Tibial artery (tissue), 4 donors: ENCODE measurements around the gene SLC25A38.

Experiments used
- DNase-seq, 2 donors: peaks; one replicate each; pipeline ENCODE4 v3.0.0-alpha.2; 2019
- H3K27ac ChIP-seq, 2 donors: fragments of 200-600 bp; sonication (generic) in 1 of 2; 1 replicate in 1 of 2; 2 replicates in 1 of 2; pipeline ENCODE4 v1.5.1; 2018 to 2019; ENCODE audit warnings: mild to moderate bottlenecking in 1 of 2
- H3K27me3 ChIP-seq, 2 donors: fragments of 200-600 bp; sonication (generic) in 1 of 2; one replicate each; pipeline versions ENCODE4 v1.5.1 to v1.6.0; 2016 to 2019
- H3K36me3 ChIP-seq, 3 donors: fragments of 200-600 bp; sonication (generic) in 2 of 3; one replicate each; pipeline ENCODE4 v1.5.1; 2016 to 2019; ENCODE audit warnings: mild to moderate bottlenecking in 2 of 3
- H3K4me1 ChIP-seq, 4 donors: fragments of 200-600 bp; sonication (generic) in 2 of 4; 1 replicate in 3 of 4; 2 replicates in 1 of 4; pipeline ENCODE4 v1.5.1; 2016 to 2019
- H3K4me3 ChIP-seq, 2 donors: fragments of 200-600 bp; sonication (generic) in 1 of 2; 1 replicate in 1 of 2; 2 replicates in 1 of 2; pipeline ENCODE4 v1.5.1; 2018 to 2019; ENCODE audit warnings: mild to moderate bottlenecking in 2 of 2
- H3K9me3 ChIP-seq, 3 donors: fragments of 200-600 bp; sonication (generic) in 1 of 3; one replicate each; pipeline ENCODE4 v1.5.1; 2016 to 2019
- intact Hi-C: fragments of 100-400 bp; cut with DNase I; formaldehyde crosslinking; loops from one replicate; pipeline ENCODE4 v1.15.0; 2023; ENCODE audit warnings: low total_unique reads
- TF ChIP-seq, protein P1 (sequence below), 2 experiments: fragments of 200-600 bp in 1 of 2; fragments of 450-650 bp in 1 of 2; IDR thresholded peaks; one replicate each; pipeline ENCODE4 v1.5.1; 2017 to 2019; ENCODE audit warnings: antibody characterized with exemption in 2 of 2, mild to moderate bottlenecking in 1 of 2, moderate library complexity in 1 of 2

The SLC25A38 gene

DNA sequence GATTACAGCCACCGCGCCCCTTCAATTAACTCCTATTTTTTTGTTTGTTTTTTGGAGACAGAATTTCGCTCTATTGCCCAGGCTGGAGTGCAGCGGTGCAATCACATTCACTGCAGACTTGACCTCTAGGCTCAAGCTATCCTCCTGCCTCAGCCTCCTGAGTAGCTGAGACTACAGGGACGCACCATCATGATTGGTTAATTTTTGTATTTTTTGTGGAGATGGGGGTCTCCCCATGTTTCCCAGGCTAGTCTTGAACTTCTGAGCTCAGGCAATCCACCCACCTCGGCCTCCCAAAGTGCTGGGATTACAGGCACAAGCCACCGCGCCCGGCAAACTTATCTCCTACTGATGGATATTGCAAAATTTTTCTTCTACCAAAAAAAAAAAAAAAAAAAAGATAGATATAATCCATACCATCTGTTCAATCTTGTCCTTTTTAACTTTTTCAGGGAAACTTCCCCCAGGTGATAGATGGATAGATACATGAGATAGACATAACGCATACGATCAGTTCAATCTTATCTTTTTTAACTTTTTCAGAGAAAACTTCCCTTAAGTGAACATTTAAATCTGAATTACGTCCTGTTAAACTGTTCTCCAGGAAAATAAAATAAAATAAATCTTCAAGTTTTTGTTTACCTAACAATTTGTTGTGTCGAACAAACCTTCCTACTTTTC, 22.7 kb downstream of the SLC25A38 start:
- Histone ChIP-seq H3K9me3 (no peaks in the 10 kb centered on the region), H3K27me3 (no peaks in the 10 kb centered on the region), H3K27ac (peak overlapping the region; percentile 73 to 75), H3K4me1 (peaks cover 0 to 27% (median 16%) of the 10 kb centered on the region in 4 donors), H3K36me3 (peaks cover 21 to 41% (median 27%) of the 10 kb centered on the region in 3 donors), H3K4me3 (peak overlapping the region; percentile 70 to 72)
- intact Hi-C loops: loop anchor here (2.0 kb wide), 1 partner anchor 23 kb away; the partner anchor contains the start of gene SLC25A38
- TF ChIP-seq, protein P1, sequence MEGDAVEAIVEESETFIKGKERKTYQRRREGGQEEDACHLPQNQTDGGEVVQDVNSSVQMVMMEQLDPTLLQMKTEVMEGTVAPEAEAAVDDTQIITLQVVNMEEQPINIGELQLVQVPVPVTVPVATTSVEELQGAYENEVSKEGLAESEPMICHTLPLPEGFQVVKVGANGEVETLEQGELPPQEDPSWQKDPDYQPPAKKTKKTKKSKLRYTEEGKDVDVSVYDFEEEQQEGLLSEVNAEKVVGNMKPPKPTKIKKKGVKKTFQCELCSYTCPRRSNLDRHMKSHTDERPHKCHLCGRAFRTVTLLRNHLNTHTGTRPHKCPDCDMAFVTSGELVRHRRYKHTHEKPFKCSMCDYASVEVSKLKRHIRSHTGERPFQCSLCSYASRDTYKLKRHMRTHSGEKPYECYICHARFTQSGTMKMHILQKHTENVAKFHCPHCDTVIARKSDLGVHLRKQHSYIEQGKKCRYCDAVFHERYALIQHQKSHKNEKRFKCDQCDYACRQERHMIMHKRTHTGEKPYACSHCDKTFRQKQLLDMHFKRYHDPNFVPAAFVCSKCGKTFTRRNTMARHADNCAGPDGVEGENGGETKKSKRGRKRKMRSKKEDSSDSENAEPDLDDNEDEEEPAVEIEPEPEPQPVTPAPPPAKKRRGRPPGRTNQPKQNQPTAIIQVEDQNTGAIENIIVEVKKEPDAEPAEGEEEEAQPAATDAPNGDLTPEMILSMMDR (IDR thresholded peaks at IDR 0.05): no peak
- no peak for DNase-seq

DNA sequence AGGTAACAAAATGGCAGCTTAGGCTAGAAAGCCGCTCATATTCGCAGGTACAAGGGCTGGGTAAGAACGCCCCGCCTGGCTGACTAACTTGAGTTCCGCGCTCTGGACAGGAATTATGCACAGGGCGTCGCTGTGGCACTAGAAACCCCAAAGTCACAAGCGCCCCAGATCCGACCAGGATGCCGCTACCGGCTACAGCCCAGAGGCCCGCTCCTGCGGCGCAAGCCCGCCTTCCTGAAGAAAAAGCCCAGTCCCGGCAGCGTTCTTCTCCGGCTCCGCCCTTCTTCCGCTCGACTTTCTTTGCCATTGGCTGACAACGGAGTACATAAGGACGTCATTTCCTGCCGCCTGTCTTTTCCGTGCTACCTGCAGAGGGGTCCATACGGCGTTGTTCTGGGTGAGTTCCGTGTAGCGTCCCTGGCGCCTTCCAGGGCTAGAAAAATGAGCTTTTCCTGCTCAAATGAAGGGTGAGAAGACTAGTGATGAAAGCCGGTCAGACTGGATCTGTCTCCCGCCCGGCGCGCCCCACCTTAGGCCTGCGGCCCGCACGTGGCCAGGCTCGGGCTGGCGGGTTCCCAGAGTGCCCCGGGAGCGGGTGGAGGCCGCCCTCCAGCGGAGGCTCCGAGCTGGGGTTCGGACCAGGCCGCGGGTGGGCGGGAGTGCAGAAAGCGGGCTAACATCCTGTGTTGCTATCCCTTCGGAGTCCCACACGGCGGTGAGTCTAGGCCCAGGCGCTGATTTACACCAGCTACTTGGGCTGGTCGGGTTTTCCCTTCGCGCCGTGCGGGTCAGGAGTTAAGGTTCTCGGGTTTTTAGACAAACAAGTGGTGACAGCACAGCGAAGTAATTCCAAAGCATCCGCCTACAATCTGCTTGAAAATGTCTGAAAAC, 23.4 kb downstream of the SLC25A38 start, which contains the start of gene RPSA:
TSS of gene RPSA (plus strand) at position 353 of the 891 bp plus-strand sequence. CDS start 934 bp downstream, outside the sequence.
- Histone ChIP-seq H3K27ac (peak within 1 kb of the TSS; percentile 73 to 75), H3K4me3 (peak within 1 kb of the TSS; percentile 70 to 72), H3K27me3 (no peaks in the 10 kb centered on the region), H3K36me3 (peaks cover 21 to 43% (median 35%) of the 10 kb centered on the region in 3 donors), H3K9me3 (no peaks in the 10 kb centered on the region), H3K4me1 (peaks cover 0 to 27% (median 16%) of the 10 kb centered on the region in 4 donors)
- intact Hi-C loops: loop anchor here (2.0 kb wide), 1 partner anchor 24 kb away; the partner anchor contains the start of gene SLC25A38
- TF ChIP-seq, protein P1 (IDR thresholded peaks at IDR 0.05): peak; percentile 14 to 25
- DNase-seq: peak; percentile 93 to 96

DNA sequence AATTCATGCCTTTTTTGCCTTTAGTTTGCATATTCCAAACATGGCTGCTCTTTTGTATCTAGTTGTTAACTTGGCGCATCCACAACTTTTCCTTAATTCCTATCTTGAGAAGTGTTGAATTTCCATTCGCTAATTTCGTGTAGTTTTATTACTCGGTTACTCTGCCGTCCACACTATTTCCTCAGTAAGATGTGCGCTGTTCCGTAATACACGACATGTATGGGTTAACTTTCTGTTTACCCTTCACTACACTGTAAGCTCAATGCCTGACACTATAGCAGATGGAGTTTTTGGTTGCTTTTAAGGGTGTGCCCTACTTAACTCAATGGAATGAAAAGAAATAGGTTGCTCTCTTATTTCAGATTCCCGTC, 24.1 kb downstream of the SLC25A38 start:
- H3K9me3 ChIP-seq: no peaks in the 10 kb centered on the region
- peak overlapping the region; percentile 73 to 75 for H3K27ac ChIP-seq
- H3K4me3 ChIP-seq: peak overlapping the region; percentile 70 to 72
- intact Hi-C loops: loop anchor here (2.0 kb wide), 1 partner anchor 24 kb away; the partner anchor contains the start of gene SLC25A38
- H3K27me3 ChIP-seq: no peaks in the 10 kb centered on the region
- TF ChIP-seq, protein P1 (IDR thresholded peaks at IDR 0.05): no peak
- H3K36me3 ChIP-seq: peaks cover 26 to 47% (median 38%) of the 10 kb centered on the region in 3 donors
- DNase-seq: no peak
- peaks cover 0 to 27% (median 16%) of the 10 kb centered on the region in 4 donors for H3K4me1 ChIP-seq

DNA sequence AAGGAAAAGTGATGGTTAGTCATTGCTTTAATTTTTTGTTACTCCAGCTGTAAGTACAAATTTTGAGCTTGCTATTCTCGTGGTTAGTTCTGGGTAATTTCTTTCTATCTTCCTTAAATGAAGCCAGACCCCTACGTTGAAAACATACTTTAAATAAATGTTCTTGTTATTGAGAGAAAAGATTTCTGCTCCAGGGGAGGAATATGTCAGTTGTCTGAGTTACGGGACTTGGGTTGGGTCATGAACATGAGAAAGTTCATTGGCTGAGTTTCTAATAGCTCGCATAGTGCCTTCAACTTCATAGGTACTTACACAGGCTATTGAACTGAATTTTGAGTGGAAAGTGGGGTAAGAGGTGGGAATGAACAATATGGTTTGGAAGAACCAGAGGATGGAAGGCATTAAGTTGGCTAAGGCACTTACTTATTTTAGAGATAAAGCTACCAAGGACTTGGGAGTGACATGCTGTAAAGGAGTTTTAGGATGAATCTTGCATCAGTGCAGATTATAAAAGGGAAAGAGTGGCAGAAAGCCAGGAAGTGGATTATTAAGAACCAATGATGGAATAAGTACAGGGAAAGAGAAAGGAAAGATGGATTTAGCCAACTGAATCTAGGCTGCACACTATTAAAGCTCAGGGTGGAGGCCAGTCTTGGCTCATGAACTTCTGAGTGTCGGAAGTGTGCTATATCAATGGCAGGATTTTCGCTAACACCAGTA, 24.8 kb downstream of the SLC25A38 start:
- Histone ChIP-seq H3K4me3 (no peak overlapping the region), H3K36me3 (peaks cover 33 to 49% (median 43%) of the 10 kb centered on the region in 3 donors), H3K4me1 (peaks cover 0 to 27% (median 16%) of the 10 kb centered on the region in 4 donors), H3K27ac (peak overlapping the region in 1 of 2 donors; percentile 73), H3K27me3 (no peaks in the 10 kb centered on the region), H3K9me3 (no peaks in the 10 kb centered on the region)
- intact Hi-C loops: loop anchor here (2.0 kb wide), 1 partner anchor 25 kb away; the partner anchor contains the start of gene SLC25A38
- TF ChIP-seq, protein P1 (IDR thresholded peaks at IDR 0.05): no peak
- no peak for DNase-seq
